SKM-1 (cell line): ENCODE measurements around the gene PGA4.
A peak's percentile ranks its signal among the peaks of the same experiment; 100 is the strongest.
"Not testable (repeated sequence)": the region's sequence is repeated elsewhere in the genome, so short reads cannot be mapped to it uniquely, and the experiment has no call there.

Experiments
- DNase-seq: peaks from one replicate; lab custom pipeline; 2025; ENCODE audit not compliant: unreplicated experiment; lab: John Stamatoyannopoulos, UW

PGA4 gene

GRCh38 chr11:61222047-61222446, at the start of gene PGA4:
PGA4 (plus strand) TSS chr11:61222347; CDS start chr11:61222401, 54 bp downstream.
- DNase-seq, result not testable (repeated sequence)

- DNase-seq, result no peak
Observed at GRCh38 chr11:61172356-61172755, 49.8 kb upstream of the PGA4 start.

GRCh38 chr11:61172888-61173287, 49.3 kb upstream of the PGA4 start:
- DNase-seq, result no peak

GRCh38 chr11:61173456-61173855, 48.7 kb upstream of the PGA4 start:
- DNase-seq, result no peak

GRCh38 chr11:61174273-61174672, 47.9 kb upstream of the PGA4 start:
- DNase-seq, result no peak

- no peak for DNase-seq
Observed at GRCh38 chr11:61174949-61175348, 47.2 kb upstream of the PGA4 start.

- no peak for DNase-seq
Observed at GRCh38 chr11:61176446-61176845, 45.7 kb upstream of the PGA4 start.

- not testable (repeated sequence) for DNase-seq
Observed at GRCh38 chr11:61180205-61180604, 41.9 kb upstream of the PGA4 start.

- DNase-seq, result no peak
Observed at GRCh38 chr11:61181489-61181888, 40.7 kb upstream of the PGA4 start.

- no peak for DNase-seq
Observed at GRCh38 chr11:61183645-61184044, 38.5 kb upstream of the PGA4 start.

GRCh38 chr11:61186504-61186903, 35.6 kb upstream of the PGA4 start:
- DNase-seq, result no peak

GRCh38 chr11:61187505-61188130, 34.5 kb upstream of the PGA4 start:
- DNase-seq, result peak; percentile 18

- no peak for DNase-seq
Observed at GRCh38 chr11:61189933-61190332, 32.2 kb upstream of the PGA4 start.

GRCh38 chr11:61193596-61193995, 28.6 kb upstream of the PGA4 start:
- no peak for DNase-seq

GRCh38 chr11:61194169-61194671, 27.9 kb upstream of the PGA4 start:
- DNase-seq, result no peak

GRCh38 chr11:61194981-61195695, 27.0 kb upstream of the PGA4 start:
- DNase-seq, result no peak

GRCh38 chr11:61195719-61196118, 26.4 kb upstream of the PGA4 start:
- DNase-seq, result no peak

GRCh38 chr11:61198361-61198760, 23.8 kb upstream of the PGA4 start:
- DNase-seq, result no peak

GRCh38 chr11:61198948-61199523, 23.1 kb upstream of the PGA4 start:
- no peak for DNase-seq

GRCh38 chr11:61201476-61201875, 20.7 kb upstream of the PGA4 start:
- no peak for DNase-seq

GRCh38 chr11:61202950-61203746, 19.0 kb upstream of the PGA4 start, which contains the start of gene PGA3:
PGA3 (plus strand) TSS chr11:61203515; CDS start chr11:61203565, 50 bp downstream.
- not testable (repeated sequence) for DNase-seq
